Type B pancreatic cell (in vitro differentiated cells): ENCODE data around the gene TEX36. TPM values are rescaled to one million over a fixed set of nuclear protein-coding genes. Genes with fewer than 3 reads are reported as not detected.

ENCODE experiments used
- DNase-seq: peaks from one replicate; pipeline ENCODE4 v3.0.0; 2021; ENCODE audit warnings: mixed read lengths; ENCODE audit not compliant: unreplicated experiment; ENCODE audit errors: extremely low spot score
- H3K27ac Mint-ChIP-seq: 2 replicates; pipeline ENCODE4 v1.8.0; 2021; ENCODE audit warnings: mild to moderate bottlenecking, mixed read lengths
- H3K27me3 Mint-ChIP-seq: 2 replicates; pipeline ENCODE4 v1.8.0; 2021; ENCODE audit warnings: mixed read lengths
- H3K36me3 Mint-ChIP-seq: 2 replicates; pipeline ENCODE4 v1.8.0; 2021; ENCODE audit warnings: mixed read lengths
- H3K4me1 Mint-ChIP-seq: one replicate; pipeline ENCODE4 v1.8.0; 2021; ENCODE audit warnings: mixed read lengths; ENCODE audit not compliant: unreplicated experiment
- H3K4me3 Mint-ChIP-seq: 2 replicates; pipeline ENCODE4 v1.8.0; 2021; ENCODE audit warnings: mild to moderate bottlenecking, mixed read lengths
- H3K9me3 Mint-ChIP-seq: 2 replicates; pipeline ENCODE4 v1.8.0; 2021; ENCODE audit warnings: mixed read lengths
- CTCF ChIP-seq: fragments of 200-600 bp; sonication (generic); conservative IDR thresholded peaks from 2 replicates; pipeline ENCODE4 v1.5.0; 2021; ENCODE audit warnings: antibody characterized with exemption, mild to moderate bottlenecking
- total RNA-seq: library from RNA; stranded (reverse); gene quantifications from 2 replicates; pipeline ENCODE4 v1.2.1, GENCODE V29; 2021; ENCODE audit warnings: low replicate concordance

TEX36 gene
- total RNA-seq, 1 donor from 2014 or later: not detected

DNA sequence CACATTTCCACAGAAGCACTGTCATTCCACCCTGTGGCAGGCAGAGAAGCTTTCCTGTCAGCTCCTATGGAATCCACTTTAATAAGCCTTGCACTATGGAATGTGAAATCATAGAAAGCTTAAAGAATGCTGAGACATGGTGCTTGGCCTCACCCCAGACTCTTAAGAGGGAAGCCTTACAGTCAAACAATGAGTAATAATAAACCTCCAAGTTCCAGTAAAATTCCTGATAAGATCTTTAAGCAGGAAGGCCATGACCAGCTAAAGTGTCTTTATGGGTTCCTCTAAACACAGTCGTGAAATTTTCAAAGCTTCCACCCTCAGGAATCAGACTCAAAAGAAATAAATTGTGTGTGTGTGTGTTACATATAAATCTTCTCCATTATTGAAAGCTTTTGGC is 11.9 kb upstream of the TEX36 start:
- H3K4me1 Mint-ChIP-seq: peaks cover 13% of the 10 kb centered on the region
- H3K9me3 Mint-ChIP-seq: no peaks in the 10 kb centered on the region
- TF ChIP-seq CTCF: no peak
- H3K27me3 Mint-ChIP-seq: peaks cover under 1% of the 10 kb centered on the region
- no peaks in the 10 kb centered on the region for H3K36me3 Mint-ChIP-seq
- no peak overlapping the region for H3K4me3 Mint-ChIP-seq
- no peak overlapping the region for H3K27ac Mint-ChIP-seq
- DNase-seq: no peak

GRCh38 chr10:125693524-125693847 is 10.5 kb upstream of the TEX36 start:
- H3K9me3 Mint-ChIP-seq: no peaks in the 10 kb centered on the region
- H3K27me3 Mint-ChIP-seq: peaks cover 5% of the 10 kb centered on the region
- no peaks in the 10 kb centered on the region for H3K36me3 Mint-ChIP-seq
- DNase-seq: no peak
- H3K4me3 Mint-ChIP-seq: no peak overlapping the region
- TF ChIP-seq CTCF: no peak
- H3K27ac Mint-ChIP-seq: no peak overlapping the region
- H3K4me1 Mint-ChIP-seq: peaks cover 17% of the 10 kb centered on the region

DNA sequence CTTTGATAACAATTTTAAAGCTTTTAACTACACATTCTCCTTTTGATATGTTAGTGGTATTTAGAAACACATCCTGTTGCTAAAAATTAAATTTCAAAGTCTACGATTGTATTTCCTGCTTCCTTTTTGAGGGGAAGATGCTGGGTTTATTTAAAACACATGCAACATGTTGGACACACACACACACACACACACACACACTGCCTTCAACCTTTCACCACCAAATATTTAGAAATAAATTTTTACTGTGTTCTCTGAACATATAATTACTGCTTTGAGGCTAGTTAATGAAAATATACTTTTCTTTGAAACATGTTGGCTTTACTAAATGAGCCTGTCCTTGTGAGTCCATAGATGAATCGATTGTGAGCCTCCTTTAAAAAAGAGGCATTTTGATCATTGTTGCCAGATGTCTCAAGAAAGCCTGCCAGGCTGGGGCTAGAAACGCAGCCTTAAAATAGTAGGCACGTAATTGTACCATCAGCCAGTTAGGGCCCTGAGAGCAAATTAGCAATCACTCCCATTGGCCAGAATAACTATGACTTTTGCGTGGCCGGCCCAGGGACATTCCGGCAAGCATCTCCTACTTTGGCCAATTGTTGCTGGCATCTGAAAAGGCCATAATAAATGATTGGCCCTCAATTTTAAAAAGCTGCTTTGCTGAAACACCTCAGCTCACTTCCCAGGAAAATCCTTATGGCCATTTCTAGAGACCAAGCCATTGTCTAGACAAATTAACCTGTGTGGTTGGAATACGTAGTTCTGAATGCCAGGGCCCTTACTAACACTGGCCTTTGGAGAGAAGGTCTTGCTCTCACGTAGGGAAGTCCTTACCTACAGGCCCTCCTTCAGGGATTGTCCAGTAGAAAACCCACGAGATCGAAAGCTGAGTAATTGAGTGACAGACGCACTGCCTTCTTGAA is 9.9 kb upstream of the TEX36 start:
- H3K27ac Mint-ChIP-seq: no peak overlapping the region
- TF ChIP-seq CTCF: no peak
- no peak overlapping the region for H3K4me3 Mint-ChIP-seq
- no peaks in the 10 kb centered on the region for H3K36me3 Mint-ChIP-seq
- H3K9me3 Mint-ChIP-seq: no peaks in the 10 kb centered on the region
- peaks cover 17% of the 10 kb centered on the region for H3K4me1 Mint-ChIP-seq
- DNase-seq: no peak
- peaks cover 5% of the 10 kb centered on the region for H3K27me3 Mint-ChIP-seq

GRCh38 chr10:125692196-125692595 is 9.2 kb upstream of the TEX36 start:
- Mint-ChIP-seq H3K9me3 (no peaks in the 10 kb centered on the region), H3K27me3 (peaks cover 5% of the 10 kb centered on the region), H3K36me3 (no peaks in the 10 kb centered on the region), H3K4me3 (no peak overlapping the region), H3K4me1 (peaks cover 17% of the 10 kb centered on the region), H3K27ac (no peak overlapping the region)
- no peak for DNase-seq
- TF ChIP-seq CTCF: no peak

DNA sequence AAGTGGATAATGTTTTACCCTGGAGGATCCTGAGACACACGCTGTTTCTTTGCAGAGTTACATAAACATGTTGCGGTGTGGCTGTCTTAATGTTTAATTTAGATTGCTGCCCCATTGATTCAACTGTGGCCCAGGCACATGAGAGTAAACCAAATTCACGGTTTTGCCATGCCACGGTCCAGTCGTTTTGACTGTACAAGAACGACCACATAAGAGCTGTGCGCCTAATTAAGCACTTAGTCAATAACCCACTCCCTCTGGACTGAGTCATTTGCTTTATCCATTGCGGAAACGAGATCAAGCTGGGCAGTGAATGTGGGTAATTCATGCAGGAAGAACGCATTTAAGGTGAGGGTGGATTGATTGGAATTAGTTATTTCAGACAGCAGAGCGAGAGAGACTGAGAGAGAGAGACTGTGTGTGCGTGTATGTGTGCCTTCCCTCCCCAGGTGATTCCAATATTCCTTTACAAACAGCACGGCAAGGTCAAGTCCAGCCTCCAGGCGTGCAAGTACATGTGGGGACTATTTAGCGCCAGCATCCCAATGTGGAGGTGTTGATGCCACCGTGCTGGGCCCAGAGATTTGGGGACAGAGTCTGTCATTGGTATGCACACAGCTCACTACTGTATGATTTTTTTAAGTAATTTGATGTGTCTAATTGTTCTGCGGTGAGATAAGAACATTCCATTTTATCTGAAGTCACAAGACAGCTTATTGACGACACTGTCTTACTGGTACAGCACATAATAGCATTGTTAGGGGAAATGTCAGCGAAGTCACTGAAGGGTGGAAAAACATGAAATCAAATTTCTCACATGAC is 8.4 kb upstream of the TEX36 start:
- Mint-ChIP-seq H3K9me3 (no peaks in the 10 kb centered on the region), H3K27me3 (peaks cover 10% of the 10 kb centered on the region), H3K4me1 (peaks cover 17% of the 10 kb centered on the region), H3K4me3 (no peak overlapping the region), H3K36me3 (no peaks in the 10 kb centered on the region), H3K27ac (no peak overlapping the region)
- no peak for TF ChIP-seq CTCF
- DNase-seq: no peak
